GM12872 (cell line): Measurements from ENCODE around the gene PKP4.

ENCODE experiments used
- TF ChIP-seq, protein P1 (sequence below): IDR thresholded peaks from 3 replicates; pipeline ENCODE4 v1.5.1; 2011; ENCODE audit warnings: low read depth, mild to moderate bottlenecking, low read length, moderate library complexity; ENCODE audit not compliant: insufficient read depth

The PKP4 gene

DNA sequence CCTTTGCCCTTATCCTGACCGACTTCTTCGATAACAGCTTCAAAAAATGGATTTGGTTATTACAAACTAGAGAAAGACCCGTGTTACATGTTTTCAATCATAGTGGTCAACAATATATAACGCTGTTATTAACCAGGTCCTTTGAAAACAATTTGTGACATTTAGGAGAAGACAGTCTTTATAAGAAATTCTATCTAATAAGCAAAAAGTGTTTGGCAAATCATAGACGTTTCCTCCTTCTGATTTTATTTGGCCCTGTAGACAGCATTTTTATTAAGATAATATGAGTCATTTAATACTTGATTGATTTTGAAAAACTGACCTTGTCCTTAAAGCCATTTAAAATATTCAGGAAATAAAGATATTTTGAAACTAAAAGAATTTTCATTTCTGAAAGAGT is 177.9 kb downstream of the PKP4 start:
- TF ChIP-seq, protein P1, sequence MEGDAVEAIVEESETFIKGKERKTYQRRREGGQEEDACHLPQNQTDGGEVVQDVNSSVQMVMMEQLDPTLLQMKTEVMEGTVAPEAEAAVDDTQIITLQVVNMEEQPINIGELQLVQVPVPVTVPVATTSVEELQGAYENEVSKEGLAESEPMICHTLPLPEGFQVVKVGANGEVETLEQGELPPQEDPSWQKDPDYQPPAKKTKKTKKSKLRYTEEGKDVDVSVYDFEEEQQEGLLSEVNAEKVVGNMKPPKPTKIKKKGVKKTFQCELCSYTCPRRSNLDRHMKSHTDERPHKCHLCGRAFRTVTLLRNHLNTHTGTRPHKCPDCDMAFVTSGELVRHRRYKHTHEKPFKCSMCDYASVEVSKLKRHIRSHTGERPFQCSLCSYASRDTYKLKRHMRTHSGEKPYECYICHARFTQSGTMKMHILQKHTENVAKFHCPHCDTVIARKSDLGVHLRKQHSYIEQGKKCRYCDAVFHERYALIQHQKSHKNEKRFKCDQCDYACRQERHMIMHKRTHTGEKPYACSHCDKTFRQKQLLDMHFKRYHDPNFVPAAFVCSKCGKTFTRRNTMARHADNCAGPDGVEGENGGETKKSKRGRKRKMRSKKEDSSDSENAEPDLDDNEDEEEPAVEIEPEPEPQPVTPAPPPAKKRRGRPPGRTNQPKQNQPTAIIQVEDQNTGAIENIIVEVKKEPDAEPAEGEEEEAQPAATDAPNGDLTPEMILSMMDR: no peak

DNA sequence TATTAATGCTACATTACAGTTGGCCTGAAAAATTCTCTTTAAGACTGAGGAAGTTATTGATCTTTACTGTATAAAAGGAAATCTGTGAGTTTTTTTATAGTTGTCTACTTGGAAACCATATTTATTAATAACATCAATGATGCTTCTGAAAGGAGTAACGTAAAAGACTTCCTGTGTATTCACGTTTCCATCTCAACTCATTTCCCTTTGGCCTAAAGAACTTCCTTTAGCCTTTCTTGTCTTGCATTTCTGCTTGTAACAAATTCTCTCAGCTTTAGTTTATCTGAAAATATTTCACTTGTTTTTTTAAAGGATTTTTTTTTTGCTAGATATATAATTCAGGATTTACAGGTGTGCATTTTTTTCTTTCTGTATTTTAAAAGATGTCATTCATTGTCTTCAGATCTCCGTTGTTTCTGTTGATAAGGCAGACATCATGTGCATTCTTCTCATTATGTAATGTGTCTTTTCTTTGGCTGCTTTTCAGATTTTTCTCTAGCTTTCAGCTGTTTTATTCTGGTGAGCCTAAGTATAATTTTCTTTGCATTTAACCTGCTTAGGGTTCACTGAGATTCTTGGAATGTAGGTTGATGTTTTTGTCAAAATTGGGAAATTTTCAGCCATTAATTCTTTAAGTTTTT is 179.3 kb downstream of the PKP4 start:
- TF ChIP-seq, protein P1: no peak

DNA sequence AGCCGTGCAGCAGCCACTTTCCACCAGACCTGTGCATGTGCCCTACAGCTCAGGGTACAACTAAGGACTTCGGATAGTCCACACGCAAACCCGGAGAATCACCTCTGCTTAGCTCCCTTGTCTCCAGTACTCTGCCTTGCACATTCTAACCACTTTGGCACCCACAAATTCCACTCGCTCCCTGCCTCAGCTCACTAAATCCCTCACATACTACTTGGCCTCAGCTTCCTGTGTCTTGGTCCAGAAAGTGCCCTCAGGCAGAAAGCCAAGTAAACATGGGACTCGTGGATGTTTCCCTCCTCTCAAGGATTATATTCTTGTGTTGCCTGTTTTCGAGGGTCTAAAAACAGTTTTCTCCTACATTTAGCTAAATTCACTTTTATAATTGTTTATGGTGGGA is 180.6 kb downstream of the PKP4 start:
- TF ChIP-seq, protein P1: no peak

DNA sequence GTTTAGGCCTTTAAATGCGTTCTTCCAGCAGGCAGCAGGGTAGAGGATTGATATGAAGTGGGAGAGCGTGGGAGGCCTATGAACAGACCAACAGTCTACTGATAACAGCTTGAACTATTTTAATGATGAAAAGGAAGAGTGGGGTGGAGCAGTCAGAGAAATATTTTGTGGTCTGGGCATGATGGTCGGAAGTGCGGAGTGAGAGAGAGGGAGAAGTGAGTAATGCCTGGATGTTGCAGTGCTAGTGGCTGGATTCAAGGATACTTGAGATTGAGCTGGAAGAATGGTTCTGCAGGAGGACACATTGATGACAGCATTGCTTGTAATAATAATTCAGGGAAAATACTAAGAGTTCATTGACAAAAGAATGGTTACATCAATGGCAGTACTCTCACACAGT is 187.4 kb downstream of the PKP4 start:
- TF ChIP-seq, protein P1: no peak

DNA sequence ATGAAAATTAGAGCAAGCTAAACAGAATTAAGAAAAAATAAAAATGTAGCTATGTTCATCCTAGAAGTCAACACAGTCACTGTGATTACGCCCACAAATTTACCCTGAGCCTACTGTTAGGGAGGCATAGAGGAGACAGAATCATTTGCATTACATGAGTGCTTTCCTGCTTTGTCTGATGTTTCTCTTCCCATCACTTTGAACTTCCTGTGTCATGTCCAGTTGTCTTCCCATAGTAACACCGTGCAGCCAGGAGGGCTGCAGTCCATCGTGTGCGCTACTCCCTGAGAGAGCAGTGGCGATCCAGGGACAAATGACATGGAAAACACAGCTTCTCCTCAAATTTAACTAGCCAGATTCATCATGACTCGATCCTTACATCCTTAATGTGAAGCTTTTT is 188.5 kb downstream of the PKP4 start:
- TF ChIP-seq, protein P1: no peak

DNA sequence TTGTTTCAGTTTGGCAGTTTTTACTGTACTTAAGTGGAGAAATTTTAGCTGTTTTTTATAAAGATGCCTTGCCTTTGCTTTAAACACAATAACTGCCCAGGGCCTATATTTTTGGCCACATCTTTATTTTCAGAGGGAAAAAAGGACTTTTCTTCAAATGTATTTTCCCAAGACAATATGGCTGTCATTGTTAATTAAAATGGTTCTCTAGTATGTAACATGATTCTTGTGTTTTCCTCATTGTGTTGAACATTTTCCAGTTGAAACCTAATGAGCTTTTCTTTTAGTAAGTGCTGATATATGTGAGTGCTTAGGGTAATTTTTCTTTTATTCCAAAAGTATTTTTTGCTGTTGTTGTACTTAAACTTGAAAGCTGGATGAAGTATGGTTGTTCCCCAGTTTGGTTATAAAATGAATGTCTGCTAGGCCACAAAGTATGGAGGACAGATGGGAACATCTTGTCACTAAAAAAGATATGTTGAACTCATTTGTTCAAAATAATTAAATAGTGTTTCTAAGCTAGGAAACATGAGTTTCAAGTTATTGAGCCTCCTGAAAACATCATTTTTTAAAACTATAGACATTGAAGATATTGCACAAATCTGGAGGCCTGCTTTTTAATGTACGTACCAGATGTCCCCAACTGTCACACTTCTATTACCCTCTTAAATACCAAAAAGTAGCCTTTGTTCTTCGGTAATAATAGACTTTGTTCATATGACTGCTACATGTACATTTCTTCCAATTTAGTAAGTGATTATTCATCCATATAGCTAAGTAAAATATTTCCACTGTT is 190.9 kb downstream of the PKP4 start:
- TF ChIP-seq, protein P1: no peak

DNA sequence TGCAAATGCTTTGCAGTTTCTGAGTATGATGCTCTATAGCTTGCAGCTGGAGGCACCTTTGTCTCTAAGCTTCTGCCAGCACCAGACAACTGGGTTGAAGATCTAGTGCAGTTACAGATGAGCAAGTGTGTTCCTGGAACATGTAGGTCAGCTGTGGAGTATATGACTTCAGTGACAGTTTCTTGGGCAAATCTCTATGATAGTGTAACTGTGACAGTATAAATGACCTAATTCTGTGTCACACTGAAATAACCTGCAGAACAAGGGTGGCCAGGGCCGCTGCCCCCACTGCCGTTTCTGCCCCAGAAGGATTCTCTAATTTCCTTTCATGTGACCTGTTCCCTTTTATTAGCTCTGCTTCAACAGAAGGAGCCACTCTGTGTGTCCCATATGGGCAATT is 193.1 kb downstream of the PKP4 start:
- TF ChIP-seq, protein P1: no peak
